Measurements from ENCODE around the gene ZNF584.

ZNF584 gene

DNA sequence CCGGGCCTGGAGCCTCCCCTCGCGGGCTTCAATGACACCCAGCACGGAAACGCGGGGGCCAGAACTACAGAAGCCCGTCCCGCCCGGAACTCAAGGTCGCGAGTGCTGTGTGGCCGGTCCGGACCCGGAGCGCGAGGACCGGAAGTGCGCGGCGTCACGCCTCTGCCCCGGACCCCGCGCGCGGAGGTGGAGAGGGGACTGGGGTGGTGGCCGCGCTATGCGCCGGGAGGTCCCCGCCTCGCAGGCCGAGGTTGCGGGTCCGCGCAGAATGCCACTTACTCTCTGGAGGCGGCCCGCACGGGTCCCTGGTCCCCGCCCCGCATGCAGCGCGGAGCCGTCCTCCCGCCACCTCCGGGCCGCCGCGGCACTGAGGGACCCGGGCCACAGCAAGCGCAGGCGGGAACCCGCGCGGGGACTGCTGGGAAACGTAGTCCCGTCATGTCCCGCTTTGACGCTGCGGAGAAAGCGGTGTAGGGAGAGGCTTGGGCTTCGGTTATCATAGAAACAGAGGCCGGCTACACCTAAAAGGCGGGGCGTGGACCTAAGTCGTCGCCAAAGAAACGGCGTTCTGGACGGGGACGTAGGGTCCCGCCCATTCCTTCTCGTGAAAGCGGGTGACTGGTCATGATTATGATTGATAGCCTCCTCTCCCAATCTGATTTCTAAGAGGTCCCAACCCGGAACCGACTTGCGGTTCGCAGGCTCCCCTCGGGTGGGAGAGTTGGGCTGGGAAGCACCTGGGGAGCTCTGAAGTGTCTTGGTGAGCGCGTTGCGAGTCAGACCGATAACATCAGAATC is 27.6 kb upstream of the ZNF584 start, which contains the start of gene ZNF837 (continued):
- TF ChIP-seq KLF16 (tag by site-specific recombination; IDR thresholded peaks at IDR 0.05) (peak; percentile 98), ZFP69B (tag by site-specific recombination; IDR thresholded peaks at IDR 0.05) (peak; percentile 86), ZNF830 (tag by site-specific recombination; IDR thresholded peaks at IDR 0.05; ENCODE audit: low read depth) (no peak), ZBTB17 (tag by site-specific recombination; IDR thresholded peaks at IDR 0.05) (peak; percentile 71), ZNF785 (tag by site-specific recombination; IDR thresholded peaks at IDR 0.05) (peak; percentile 90), GLI2 (tag by site-specific recombination; IDR thresholded peaks at IDR 0.05; ENCODE audit: borderline replicate concordance, low read depth) (no peak), ZNF664 (tag by site-specific recombination; IDR thresholded peaks at IDR 0.05) (peak; percentile 47; the same call in 1 of the 2 replicates), SETDB1 (IDR thresholded peaks at IDR 0.05; ENCODE audit: insufficient read length, low read length) (no peak), ZNF677 (tag by site-specific recombination; IDR thresholded peaks at IDR 0.05) (0 out of 2 replicates have a peak, but pooled peaks have one; percentile 40), SP3 (tag by site-specific recombination; IDR thresholded peaks at IDR 0.05) (peak; percentile 92), ZNF184 (tag by site-specific recombination; IDR thresholded peaks at IDR 0.05) (no peak; the same call in 1 of the 2 replicates), ZNF623 (tag by site-specific recombination; IDR thresholded peaks at IDR 0.05) (peak; percentile 46), REPIN1 (tag by site-specific recombination; IDR thresholded peaks at IDR 0.05; ENCODE audit: low read depth) (peak; percentile 94; the same call in 1 of the 2 replicates), GLIS2 (tag by site-specific recombination; IDR thresholded peaks at IDR 0.05) (peak; percentile 68), ZNF416 (tag by site-specific recombination; IDR thresholded peaks at IDR 0.05) (no peak; the same call in 1 of the 2 replicates), HOXD13 (CRISPR knock-in tag; IDR thresholded peaks at IDR 0.05; ENCODE audit: borderline replicate concordance) (peak; percentile 88), MZF1 (tag by site-specific recombination; IDR thresholded peaks at IDR 0.05; ENCODE audit: borderline replicate concordance) (peak; percentile 77; the same call in 1 of the 2 replicates), SCRT1 (tag by site-specific recombination; IDR thresholded peaks at IDR 0.05; ENCODE audit: borderline replicate concordance) (no peak), ZNF571 (tag by site-specific recombination; IDR thresholded peaks at IDR 0.05) (no peak), ZNF530 (tag by site-specific recombination; IDR thresholded peaks at IDR 0.05; ENCODE audit: low read depth) (no peak), ZNF174 (tag by site-specific recombination; IDR thresholded peaks at IDR 0.05) (no peak), ZNF791 (tag by site-specific recombination; IDR thresholded peaks at IDR 0.05) (no peak), ZNF354C (tag by site-specific recombination; IDR thresholded peaks at IDR 0.05; ENCODE audit: borderline replicate concordance, low read depth) (no peak), ZNF777 (tag by site-specific recombination; IDR thresholded peaks at IDR 0.05; ENCODE audit: borderline replicate concordance) (peak; percentile 83; the same call in 1 of the 2 replicates)
- TF ChIP-seq, protein P1, sequence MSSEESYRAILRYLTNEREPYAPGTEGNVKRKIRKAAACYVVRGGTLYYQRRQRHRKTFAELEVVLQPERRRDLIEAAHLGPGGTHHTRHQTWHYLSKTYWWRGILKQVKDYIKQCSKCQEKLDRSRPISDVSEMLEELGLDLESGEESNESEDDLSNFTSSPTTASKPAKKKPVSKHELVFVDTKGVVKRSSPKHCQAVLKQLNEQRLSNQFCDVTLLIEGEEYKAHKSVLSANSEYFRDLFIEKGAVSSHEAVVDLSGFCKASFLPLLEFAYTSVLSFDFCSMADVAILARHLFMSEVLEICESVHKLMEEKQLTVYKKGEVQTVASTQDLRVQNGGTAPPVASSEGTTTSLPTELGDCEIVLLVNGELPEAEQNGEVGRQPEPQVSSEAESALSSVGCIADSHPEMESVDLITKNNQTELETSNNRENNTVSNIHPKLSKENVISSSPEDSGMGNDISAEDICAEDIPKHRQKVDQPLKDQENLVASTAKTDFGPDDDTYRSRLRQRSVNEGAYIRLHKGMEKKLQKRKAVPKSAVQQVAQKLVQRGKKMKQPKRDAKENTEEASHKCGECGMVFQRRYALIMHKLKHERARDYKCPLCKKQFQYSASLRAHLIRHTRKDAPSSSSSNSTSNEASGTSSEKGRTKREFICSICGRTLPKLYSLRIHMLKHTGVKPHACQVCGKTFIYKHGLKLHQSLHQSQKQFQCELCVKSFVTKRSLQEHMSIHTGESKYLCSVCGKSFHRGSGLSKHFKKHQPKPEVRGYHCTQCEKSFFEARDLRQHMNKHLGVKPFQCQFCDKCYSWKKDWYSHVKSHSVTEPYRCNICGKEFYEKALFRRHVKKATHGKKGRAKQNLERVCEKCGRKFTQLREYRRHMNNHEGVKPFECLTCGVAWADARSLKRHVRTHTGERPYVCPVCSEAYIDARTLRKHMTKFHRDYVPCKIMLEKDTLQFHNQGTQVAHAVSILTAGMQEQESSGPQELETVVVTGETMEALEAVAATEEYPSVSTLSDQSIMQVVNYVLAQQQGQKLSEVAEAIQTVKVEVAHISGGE (tag by site-specific recombination; conservative IDR thresholded peaks at IDR 0.05; ENCODE audit: low read depth) = peak; percentile 100
- TF ChIP-seq, protein P2, sequence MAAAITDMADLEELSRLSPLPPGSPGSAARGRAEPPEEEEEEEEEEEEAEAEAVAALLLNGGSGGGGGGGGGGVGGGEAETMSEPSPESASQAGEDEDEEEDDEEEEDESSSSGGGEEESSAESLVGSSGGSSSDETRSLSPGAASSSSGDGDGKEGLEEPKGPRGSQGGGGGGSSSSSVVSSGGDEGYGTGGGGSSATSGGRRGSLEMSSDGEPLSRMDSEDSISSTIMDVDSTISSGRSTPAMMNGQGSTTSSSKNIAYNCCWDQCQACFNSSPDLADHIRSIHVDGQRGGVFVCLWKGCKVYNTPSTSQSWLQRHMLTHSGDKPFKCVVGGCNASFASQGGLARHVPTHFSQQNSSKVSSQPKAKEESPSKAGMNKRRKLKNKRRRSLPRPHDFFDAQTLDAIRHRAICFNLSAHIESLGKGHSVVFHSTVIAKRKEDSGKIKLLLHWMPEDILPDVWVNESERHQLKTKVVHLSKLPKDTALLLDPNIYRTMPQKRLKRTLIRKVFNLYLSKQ (tag by site-specific recombination; IDR thresholded peaks at IDR 0.05; ENCODE audit: borderline replicate concordance) = no peak
- TF ChIP-seq, protein P3, sequence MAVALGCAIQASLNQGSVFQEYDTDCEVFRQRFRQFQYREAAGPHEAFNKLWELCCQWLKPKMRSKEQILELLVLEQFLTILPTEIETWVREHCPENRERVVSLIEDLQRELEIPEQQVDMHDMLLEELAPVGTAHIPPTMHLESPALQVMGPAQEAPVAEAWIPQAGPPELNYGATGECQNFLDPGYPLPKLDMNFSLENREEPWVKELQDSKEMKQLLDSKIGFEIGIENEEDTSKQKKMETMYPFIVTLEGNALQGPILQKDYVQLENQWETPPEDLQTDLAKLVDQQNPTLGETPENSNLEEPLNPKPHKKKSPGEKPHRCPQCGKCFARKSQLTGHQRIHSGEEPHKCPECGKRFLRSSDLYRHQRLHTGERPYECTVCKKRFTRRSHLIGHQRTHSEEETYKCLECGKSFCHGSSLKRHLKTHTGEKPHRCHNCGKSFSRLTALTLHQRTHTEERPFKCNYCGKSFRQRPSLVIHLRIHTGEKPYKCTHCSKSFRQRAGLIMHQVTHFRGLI (tag by site-specific recombination; IDR thresholded peaks at IDR 0.05) = peak; percentile 66; the same call in 1 of the 2 replicates
- TF ChIP-seq, protein P4, sequence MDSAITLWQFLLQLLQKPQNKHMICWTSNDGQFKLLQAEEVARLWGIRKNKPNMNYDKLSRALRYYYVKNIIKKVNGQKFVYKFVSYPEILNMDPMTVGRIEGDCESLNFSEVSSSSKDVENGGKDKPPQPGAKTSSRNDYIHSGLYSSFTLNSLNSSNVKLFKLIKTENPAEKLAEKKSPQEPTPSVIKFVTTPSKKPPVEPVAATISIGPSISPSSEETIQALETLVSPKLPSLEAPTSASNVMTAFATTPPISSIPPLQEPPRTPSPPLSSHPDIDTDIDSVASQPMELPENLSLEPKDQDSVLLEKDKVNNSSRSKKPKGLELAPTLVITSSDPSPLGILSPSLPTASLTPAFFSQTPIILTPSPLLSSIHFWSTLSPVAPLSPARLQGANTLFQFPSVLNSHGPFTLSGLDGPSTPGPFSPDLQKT (IDR thresholded peaks at IDR 0.05; ENCODE audit: borderline replicate concordance, low read depth, low read length) = no peak
- TF ChIP-seq, protein P5, sequence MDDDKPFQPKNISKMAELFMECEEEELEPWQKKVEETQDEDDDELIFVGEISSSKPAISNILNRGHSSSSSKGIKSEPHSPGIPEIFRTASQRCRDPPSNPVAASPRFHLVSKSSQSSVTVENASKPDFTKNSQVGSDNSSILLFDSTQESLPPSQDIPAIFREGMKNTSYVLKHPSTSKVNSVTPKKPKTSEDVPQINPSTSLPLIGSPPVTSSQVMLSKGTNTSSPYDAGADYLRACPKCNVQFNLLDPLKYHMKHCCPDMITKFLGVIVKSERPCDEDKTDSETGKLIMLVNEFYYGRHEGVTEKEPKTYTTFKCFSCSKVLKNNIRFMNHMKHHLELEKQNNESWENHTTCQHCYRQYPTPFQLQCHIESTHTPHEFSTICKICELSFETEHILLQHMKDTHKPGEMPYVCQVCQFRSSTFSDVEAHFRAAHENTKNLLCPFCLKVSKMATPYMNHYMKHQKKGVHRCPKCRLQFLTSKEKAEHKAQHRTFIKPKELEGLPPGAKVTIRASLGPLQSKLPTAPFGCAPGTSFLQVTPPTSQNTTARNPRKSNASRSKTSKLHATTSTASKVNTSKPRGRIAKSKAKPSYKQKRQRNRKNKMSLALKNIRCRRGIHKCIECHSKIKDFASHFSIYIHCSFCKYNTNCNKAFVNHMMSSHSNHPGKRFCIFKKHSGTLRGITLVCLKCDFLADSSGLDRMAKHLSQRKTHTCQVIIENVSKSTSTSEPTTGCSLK (tag by site-specific recombination; IDR thresholded peaks at IDR 0.05) = no peak
